Activated effector memory CD4-positive, alpha-beta T cell treated with anti-CD3 and anti-CD28 coated beads, Interleukin-2, amount 50 U/mL, for 16 hours (primary cell): ENCODE measurements around the gene RFX7.
A peak's percentile ranks its signal among the peaks of the same experiment; 100 is the strongest.
"Not testable (repeated sequence)": the region's sequence is repeated elsewhere in the genome, so short reads cannot be mapped to it uniquely, and the experiment has no call there.

Experiments
- DNase-seq: peaks from one replicate; pipeline ENCODE4 v3.0.0-alpha.2; 2020

Gene RFX7

DNA sequence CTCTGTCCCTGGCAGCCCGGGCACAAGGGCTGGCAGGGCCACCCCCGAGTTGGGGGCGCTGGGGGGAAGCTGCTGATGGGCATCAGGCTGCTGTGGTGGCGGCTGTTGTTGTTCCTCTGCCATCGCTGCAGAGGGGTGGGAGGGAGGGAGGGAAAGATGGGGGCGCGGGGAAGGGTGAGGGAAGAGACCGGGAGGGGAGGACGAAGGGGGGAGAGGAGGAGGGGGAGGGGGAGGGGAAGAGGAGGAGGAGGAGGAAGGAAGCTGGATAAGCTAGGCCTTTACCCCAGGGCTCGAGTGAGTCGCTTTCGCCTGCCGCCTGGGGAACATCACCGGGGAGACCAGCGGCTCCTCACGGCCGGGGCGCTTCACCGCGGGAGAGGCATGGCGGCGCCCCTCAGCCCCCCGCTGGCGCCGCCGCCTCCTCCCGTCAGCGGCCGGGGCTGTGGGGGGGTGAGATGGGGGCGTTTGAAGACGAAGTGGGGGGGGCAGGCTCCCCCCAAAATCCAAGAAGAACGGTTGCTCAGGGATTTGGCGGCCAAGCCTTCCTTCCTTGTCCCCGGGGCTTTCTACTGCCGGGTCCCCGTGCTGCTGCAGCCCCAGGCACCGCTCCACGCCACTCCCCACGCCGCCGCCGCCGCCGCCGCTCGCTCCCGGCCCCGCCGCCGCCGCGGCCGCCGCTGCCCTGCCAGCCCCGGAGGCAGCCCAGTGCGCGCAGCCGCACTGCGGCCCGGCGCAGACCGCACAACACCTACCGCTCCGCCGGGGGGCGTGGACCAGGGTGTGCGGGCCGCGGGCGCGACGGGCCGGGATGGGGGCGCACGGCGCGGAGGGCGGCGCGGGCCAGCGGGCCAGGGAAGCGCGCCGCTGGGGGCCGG lies at the start of gene RFX7:
Gene RFX7 (minus strand): TSS at position 717 of the 875 bp plus-strand sequence. CDS start 594 bp downstream, at position 123.
- DNase-seq, result peak; percentile 93

DNA sequence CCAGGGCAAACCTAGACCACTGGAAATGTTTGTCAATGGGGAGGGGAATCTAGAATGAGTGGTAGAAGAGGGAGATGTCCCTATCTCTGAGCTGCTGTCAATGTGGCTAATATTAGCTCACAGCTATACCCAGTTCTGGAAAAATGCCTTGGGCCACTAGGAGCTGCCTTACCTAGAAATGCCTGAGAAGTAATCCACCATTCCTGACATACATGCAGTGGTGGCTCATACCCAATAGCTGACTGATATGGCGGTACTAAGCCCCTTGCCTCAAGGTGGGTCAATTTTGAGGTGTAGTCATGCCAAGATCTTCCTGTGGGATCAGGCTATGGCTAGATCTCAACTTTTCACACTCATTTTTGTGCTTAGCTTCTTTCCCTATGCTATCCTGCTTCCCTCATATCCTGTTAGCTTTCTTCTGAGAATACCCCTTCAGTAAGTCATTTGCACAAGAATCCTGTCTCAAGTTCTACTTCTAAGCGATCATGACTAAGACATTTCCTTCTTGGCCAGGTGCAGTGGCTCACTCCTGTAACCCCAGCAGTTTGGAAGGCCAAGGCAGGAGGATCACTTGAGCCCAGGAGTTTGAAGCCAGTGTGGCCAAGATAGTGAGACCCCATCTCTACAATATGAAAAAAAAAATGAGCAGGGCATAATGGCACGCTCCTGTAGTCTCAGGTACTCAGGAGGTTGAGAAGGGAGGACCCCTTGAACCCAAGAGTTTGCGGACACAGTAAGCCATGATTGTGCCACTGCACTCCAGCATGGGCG lies 49.1 kb upstream of the RFX7 start:
- no peak for DNase-seq

DNA sequence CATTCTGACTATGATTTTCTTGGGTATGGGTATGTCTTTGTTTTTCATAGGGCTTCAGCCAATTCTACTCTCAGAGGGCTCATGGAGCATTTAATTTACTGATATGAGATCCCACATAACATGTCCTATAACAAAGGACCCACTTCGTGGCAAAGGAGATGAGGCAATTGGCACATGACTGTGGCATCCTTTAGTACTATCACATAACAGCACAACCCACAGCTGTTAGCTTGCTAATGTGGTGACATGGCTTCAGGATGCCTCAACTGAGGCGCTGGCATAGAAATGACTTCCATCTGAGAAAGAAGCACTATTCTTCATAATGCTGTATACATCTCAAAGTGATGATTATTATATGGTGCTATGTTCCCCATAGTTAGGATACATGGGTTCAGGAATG lies 48.1 kb upstream of the RFX7 start:
- no peak for DNase-seq

DNA sequence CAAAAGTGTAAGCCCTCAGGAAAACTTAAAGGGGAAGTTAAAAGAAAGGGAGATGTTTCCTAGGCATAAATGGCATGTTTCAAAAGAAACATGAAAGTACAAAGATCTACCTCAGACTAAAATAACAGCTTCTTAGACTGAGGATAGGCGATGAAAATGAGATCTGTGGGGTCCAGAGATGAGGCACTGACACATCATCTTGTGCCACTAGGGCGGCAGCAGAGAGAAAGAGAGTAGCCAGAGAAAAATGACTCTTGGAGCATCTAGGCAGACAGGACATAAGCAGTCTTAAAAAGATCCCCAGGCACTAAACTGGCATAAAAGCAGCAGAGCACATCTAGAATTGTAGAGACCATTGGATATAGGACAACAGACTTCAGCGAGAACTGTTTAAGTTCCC lies 42.5 kb upstream of the RFX7 start:
- no peak for DNase-seq

DNA sequence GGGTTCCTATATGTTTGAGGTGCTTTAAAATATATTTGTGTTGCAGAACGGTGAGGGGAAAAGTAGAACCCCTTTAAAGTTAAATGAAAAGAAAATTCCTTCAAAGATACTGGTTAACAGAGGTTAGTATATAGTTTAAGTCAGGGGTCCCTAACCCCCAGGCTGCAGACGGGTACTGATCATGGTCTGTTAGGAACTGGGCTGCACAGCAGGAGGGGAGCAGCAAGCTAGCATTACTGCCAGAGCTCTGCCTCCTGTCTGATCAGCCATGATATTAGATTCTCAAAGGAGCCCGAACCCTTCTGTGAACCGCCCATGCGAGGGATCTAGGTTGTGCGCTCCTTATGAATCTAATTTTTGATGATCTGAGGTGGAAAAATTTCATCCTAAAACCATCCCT lies 37.5 kb upstream of the RFX7 start:
- DNase-seq, result no peak

DNA sequence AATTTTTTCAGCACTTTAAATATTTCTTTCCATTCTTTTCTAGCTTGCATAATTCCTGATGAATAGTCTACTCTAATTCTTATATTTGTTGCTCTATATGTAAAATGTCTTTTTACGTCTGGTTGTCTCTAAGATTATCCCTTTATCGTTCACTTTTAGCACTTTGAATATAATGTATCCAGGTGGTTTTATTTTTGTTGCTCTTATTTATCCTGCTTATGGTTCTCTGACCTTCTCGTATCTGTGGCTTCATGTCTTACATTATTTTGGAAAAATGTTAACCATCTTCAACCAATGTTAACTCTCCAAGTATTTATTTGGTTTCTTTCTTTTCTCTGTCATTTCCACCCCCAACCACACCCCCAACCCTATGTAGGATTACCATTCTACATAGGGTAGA lies 30.0 kb upstream of the RFX7 start:
- no peak for DNase-seq

DNA sequence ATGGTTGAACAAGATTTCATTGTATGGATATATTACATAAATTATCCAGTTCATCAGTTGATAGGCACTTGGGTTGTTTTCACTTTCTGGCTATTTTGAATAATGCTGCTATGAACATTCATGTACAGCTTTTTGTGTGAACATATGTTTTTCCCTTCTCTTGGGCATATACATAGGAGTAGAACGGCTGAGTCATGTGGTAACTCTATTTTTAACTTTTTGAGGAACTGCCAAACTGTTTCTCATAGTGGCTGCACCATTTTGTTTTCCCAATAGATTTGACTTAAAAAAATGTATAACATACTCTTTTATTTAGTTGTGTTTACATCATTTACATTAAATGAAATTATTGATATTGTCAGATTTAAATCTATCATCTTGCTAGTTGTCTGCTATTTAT lies 28.8 kb upstream of the RFX7 start:
- no peak for DNase-seq

DNA sequence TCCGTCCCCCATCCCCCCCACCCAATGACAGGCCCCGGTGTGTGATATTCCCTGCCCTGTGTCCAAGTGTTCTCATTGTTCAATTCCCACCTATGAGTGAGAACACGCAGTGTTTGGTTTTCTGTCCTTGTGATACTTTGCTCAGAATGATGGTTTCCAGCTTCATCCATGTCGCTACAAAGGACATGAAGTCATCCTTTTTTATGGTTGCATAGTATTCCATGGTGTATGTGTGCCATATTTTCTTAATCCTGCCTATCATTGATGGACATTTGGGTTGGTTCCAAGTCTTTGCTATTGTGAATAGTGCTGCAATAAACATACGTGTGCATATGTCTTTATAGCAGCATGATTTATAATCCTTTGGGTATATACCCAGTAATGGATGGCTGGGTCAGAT lies 22.8 kb upstream of the RFX7 start:
- not testable (repeated sequence) for DNase-seq

DNA sequence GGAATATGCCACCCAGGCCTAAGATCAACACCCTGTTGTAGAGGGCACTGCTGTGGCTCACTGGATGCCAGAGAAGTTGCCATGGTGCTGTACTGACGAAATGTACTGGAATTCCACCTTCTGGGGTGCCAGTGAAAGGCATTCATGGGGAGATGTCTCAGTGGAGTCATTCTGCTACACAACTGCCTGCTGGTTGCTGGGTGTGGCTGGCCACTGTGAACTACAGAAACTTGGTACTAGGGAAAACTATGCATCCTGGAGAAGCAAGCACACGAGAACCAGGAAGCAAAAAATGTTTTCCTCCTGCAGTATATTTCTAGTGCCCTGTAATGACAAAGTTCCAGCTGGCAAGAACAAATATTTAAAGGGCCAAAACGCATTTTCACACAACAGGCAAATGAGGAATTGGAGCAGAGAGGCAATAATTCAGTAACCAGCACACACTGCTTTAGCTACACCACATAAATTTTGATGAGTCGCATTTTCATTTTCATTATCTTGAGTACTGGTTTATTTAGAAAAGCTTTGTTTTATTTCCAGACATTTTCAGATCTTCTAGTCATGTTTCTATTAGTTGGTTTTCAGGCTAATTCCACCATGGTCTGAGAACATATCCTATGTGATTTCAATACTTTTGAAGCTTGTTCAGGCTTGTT lies 18.3 kb upstream of the RFX7 start:
- no peak for DNase-seq

DNA sequence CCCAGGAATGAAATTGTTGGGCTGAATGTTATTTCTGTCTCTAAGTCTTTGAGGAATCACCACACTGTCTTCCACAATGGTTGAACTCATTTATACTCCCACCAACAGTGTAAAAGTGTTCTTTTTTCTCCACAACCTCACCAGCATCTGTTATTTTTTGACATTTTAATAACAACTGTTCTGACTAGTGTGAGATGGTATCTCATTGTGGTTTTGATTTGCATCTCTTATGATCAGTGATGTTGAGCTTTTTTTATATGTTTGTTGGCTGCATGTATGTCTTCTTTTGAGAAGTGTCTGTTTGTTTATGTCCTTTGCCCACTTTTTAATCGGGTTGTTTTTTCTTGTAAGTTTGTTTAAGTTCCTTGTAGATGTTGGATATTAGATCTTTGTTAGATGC lies 13.6 kb upstream of the RFX7 start:
- not testable (repeated sequence) for DNase-seq

DNA sequence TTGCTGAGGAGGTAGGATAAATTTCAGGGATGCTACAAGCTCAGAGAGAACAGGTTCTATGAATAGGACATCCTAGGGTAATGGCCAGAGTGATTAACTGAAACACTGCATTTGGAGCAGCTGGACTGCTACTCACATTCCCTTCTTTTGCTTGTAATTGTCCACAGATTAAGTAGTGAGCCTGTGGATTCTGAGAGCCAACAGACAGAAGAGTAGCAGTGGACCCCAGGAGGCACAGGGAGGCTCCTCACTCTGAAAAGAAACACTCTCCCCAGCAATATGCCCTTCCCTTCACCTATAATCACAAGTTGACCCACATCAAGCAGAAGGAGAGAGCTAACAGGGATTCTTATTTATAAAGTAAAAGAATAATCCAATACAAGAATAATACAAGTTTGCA lies 10.6 kb upstream of the RFX7 start:
- no peak for DNase-seq

DNA sequence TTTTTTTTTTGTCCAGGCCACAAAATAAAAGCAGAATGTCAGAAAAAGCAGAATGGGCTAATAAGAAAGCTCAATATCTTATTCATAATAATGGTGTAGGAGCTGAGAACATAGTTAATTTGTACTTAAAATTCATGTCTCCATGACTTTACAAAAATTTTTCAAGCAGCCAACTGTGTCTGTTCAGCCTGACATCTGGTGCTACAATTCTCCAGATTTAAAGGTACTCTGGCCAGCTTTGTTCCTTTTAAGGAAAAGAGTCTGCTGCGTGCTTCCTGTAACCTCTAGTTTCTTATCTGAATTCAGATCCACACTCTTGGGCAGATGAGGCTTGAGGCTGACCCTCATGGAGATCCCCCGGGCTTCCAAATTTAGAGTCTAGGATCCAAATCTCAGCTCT lies 8.7 kb upstream of the RFX7 start:
- DNase-seq, result no peak

DNA sequence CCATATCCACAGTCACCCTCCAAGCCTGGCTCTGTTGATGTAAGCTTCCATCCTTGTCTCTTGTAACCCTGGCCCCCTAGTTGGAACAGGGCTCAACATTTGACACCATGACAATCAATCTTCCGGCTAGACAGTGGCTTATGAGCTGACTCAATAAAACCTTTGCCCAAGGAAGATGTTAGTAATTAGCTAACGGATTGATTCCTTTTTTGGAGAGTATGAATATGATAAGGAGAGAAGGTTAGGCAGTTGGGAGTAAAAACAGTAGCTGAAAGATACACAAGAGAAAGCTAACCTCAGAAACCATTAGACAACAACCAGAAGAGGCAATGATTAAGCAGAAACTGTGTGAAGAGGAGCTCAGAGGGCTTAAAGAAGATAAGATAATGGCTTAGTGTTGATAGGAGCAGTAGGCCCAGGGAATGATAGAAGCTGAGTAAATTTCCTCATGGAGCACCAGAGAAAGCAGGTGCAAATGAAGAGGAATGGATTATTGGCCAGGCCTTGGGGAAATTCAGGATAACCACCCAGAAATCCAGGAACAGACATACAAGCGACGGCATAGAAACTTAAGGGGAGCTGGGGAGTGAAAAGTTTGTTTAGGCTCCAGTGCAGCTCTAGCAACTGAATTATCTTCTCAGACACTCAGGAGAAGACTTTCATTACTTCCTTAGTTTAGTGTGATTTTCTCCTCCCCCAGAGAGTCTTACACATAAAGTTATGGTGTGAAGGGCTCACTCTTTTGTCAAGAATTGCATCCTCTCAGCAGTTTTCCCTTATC lies 7.8 kb upstream of the RFX7 start:
- DNase-seq, result no peak

DNA sequence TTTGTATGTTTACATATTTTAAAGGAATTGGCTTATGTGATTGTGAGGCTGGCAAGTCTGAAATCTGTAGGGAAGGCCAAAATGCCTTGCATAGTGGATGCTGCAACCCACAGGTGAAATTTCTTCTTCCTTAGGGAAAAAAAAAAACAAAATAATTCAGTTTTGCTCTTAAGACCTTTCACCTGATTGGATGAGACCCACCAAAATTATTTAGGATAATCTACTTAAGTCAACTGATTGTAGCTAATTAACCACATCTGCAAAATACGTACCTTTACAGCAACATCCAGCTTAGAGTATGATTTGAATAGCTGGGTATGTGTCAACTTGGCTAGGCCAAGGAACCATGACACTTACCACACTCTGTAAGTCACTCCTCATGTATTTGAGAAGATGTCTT lies 6.9 kb upstream of the RFX7 start:
- DNase-seq, result no peak

DNA sequence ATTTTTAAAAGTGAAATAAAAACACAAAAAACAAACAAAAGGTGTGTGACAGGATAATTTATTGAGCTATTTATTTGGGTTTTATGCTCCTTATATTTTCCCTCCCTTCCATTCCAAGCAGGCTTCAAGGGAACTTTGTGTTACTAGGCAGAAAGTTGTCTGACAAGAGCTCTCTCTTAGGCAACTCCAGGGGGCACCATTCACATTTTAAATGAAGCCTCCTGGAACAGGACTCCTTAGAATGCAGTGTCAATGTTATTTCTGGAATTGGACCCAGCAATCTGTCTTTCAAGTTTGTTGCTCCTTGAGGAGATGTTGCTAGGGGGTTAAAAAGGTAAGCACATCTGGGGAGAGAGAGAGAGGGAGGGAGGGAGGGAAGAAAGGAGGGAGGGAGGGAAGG lies 5.4 kb upstream of the RFX7 start:
- DNase-seq, result no peak

DNA sequence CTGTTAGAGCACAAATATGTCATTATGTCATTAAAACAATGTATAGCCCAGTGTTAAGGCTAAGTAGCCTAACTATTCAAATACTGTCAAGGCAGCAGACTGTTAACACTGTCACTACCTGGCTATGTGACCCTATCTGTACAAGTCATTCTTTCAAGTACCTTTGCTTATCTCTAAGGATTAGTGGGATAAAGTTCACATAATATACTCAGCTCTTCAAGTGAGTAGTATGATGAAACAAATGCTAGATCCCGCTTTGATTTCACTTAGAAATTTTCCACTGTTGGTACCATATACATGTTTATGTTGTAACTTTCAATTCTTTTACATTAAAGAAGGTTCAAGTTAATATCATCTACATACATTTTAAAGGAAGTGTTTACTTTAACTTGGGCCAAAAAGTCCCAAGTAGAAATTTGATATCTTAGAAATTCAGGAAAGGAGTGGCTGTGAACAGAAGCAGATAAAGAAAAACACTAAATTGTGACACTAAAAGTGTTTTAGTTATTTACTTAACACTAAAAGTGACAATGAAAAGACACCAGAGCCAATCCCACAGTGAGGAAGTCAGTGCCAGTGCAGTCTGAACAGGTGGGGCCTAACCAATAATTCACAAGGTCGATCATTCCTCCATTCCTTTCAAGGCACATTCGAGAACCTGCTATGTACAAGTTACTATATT lies 4.8 kb upstream of the RFX7 start:
- no peak for DNase-seq

DNA sequence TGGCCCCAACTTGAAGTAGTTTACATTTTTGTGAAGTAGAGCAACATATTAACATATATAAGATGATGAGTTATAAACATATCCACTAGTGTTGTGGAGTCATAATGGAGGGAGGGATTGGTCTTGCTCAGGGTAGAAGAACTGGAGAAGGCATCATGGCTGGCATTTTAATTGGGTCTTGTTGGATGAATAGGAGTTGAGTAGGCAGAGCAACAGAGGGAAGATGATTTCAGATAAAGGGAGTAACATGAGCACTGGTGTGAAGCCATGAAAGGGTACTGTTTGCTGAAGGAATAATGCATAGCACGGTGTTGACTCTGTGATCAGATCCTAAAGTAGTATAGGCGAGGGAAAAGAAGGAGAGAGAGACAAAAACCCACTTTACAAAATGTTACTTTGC lies 3.6 kb upstream of the RFX7 start:
- no peak for DNase-seq

DNA sequence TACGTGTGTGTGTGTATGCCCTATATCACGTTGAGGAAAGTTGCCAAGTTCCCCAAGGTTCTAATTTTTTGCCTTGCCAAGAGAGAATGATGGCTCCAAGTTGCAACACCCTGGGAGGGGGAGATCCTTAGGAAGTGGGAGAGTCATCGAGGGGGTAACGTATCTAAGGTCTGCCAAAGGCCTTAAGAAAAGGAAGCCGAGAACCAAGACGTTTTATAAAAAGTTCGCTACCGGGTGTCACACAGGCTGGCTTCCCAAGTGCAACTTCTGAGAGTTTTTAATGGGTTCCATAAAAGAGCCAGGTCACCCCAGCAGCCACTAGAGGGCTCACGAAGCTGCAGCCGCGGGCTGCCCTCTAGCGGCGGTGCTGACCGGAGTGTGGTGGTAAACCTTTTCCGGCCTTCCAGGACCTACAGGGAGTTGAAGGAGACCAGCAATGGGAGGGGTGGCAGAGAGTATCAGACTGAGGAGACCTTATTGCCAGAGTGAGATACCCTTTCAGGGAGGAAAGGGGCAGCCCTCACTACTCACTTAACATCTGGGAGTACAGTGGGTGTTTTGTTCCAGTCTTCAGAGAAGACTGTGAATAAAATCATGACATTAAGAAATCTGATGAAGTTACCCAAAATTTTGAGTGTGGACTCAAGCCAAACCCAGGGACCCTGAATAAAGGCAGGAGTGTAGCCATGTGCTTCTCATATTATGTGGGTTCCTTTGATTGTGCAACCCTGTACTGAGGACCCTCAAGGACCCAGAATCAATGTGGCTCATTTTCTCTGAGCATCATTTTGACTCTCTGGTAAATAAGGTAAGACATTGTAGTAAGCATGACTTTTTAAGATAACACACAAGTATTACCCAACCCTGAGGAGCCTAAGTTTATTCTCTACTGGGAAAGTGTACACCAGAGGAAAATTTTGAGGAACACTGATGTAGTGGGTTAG lies 2.5 kb upstream of the RFX7 start:
- DNase-seq, result peak; percentile 96

DNA sequence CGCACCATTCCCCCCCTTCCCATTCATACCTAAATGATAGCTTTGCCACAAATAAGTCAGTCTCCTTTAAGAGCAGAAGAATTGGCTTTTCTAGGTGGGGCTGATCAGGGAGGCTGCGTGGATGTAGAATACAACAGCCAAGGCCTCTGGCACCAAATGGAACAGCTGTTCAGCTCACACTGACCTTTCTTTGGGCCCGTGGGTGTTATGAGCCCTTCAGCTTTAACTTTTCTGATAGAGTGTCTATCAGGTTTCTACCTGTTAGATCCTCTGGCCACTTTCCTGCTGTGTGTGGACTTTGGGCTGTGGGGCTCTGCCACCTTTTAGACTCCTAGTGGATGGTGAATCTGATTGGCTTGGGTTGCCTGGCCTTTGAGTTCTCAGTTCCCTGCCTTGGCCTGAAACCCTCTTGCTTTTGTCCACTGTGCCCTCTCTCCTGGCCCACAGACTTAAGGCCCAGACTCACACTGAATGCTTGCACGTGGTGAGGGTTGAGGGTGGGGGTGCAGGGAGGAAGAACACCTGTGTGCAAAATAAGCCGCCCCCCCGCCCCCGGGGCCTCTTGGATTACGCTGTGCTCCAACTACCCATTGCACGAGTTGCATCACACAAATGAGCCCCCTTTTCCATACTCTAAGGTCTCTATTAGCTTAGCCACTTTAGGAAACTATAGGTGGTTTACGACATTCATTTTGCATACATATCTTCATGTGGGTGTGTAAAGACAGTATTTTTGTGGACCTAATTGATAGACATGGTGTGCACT lies 1.3 kb upstream of the RFX7 start:
- peak; percentile 67 for DNase-seq
